Raji (cell line): ENCODE measurements around the gene DAGLA.

ENCODE experiments used
- POLR2A ChIP-seq: IDR thresholded peaks from 2 replicates; pipeline ENCODE4 v1.6.1; 2011; ENCODE audit warnings: low read depth, low read length, control low read depth; ENCODE audit not compliant: insufficient read depth

Gene DAGLA

DNA sequence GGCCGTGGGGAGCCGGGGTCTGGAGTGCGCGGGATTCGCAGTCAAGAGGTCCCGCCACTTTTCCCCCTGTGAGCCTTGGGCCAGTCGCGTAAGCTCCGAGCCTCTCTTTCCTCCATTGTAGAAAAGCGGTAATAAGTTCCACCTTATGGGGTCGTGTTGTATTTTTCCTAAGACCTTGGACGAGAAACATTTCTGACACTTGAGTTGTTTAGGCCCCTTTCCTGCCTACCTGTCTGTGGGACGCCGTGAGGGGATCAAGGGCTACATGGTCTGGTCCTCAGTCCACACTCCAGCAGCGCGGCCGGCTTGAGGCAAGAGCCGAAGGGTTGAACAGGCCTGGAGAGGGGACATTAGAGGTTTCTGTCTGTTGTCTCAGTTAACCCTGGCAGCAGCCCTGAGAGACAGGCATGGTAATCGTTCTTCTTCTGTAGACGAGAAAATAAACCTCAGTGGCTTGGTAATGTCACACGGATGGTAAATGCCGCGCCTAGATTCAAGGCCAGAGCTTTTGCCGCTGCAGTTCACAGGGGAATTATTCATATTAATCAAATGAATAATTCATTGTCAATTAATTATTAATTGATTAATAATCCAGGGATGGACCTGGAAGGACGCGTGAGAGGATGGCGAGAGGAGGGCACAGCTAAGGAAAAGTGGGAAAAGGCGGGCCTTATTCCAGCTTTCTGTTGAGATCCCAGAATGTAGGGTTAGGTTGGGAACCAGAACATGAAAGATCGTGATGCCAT, 113.1 kb downstream of the DAGLA start:
- TF ChIP-seq POLR2A: no peak

DNA sequence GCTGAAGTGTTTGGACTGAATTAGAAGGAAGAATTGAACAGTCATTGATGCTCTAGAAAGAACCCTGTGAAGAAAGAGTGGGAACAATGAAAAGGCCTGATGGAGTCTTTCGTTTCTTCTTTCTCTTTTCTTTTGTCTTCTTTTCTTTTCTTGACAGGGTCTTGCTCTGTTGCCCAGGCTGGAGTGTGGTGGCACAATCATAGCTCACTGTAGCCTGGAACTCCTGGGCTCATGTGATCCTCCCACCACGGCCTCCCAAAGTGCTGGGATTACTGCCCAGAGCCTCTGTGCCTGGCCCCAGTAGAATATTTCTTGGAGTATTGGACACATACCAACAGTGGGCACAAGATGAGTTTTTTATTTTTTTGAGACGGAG, 113.6 kb downstream of the DAGLA start:
- TF ChIP-seq POLR2A: no peak

DNA sequence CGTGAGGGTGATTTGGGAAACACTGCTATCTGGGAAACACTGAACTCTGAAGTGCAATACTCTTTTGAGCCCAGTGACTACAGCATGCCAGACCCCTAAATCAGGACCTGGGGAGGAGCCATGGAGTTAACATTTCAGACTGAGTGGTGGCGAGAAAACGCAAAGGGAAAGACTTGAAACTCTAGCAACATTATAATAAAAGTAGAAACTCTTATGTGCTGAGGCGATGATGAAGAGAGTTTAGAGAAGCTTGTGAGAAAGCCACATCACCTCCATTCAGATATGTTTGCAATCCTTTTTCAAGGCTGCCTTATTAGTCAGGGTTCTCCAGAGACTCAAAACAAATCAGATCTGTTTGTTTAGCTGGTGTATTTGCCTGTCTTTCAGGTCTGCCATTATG, 114.4 kb downstream of the DAGLA start:
- TF ChIP-seq POLR2A: no peak

DNA sequence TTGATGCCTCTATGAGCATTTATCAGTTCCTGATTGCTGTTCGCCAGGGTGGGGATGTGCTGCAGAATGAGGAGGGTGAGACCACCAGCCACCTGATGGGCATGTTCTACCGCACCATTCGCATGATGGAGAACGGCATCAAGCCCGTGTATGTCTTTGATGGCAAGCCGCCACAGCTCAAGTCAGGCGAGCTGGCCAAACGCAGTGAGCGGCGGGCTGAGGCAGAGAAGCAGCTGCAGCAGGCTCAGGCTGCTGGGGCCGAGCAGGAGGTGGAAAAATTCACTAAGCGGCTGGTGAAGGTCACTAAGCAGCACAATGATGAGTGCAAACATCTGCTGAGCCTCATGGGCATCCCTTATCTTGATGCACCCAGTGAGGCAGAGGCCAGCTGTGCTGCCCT, 115.3 kb downstream of the DAGLA start:
- TF ChIP-seq POLR2A: no peak

DNA sequence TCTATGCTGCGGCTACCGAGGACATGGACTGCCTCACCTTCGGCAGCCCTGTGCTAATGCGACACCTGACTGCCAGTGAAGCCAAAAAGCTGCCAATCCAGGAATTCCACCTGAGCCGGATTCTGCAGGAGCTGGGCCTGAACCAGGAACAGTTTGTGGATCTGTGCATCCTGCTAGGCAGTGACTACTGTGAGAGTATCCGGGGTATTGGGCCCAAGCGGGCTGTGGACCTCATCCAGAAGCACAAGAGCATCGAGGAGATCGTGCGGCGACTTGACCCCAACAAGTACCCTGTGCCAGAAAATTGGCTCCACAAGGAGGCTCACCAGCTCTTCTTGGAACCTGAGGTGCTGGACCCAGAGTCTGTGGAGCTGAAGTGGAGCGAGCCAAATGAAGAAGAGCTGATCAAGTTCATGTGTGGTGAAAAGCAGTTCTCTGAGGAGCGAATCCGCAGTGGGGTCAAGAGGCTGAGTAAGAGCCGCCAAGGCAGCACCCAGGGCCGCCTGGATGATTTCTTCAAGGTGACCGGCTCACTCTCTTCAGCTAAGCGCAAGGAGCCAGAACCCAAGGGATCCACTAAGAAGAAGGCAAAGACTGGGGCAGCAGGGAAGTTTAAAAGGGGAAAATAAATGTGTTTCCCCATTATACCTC, 115.8 kb downstream of the DAGLA start:
- TF ChIP-seq POLR2A: no peak
